Trophoblast cell (in vitro differentiated cells and primary cell): ENCODE measurements around the gene MCOLN3.
"Not testable (repeated sequence)": the region's sequence is repeated elsewhere in the genome, so short reads cannot be mapped to it uniquely, and the experiment has no call there.

Source experiments
- DNase-seq, 2 donors: peaks; one replicate each; pipeline ENCODE4 v3.0.0-alpha.2; 2016
- H2AFZ ChIP-seq: 2 replicates; pipeline ENCODE4 v1.6.1; 2013; ENCODE audit warnings: low read length, moderate library complexity, mild to moderate bottlenecking; ENCODE audit not compliant: insufficient read depth, poor library complexity
- H2AK5ac ChIP-seq: 2 replicates; pipeline ENCODE4 v1.6.1; 2013; ENCODE audit warnings: mild to moderate bottlenecking, low read length
- H2BK120ac ChIP-seq: 2 replicates; pipeline ENCODE4 v1.6.1; 2013; ENCODE audit warnings: low read length, mild to moderate bottlenecking, moderate library complexity; ENCODE audit not compliant: insufficient read depth, poor library complexity
- H2BK12ac ChIP-seq: 2 replicates; pipeline ENCODE4 v1.6.1; 2013; ENCODE audit warnings: mild to moderate bottlenecking, low read length, moderate library complexity
- H2BK5ac ChIP-seq: 2 replicates; pipeline ENCODE4 v1.6.1; 2013; ENCODE audit warnings: low read length, low read depth, moderate library complexity, mild to moderate bottlenecking; ENCODE audit not compliant: poor library complexity
- H3K14ac ChIP-seq: 2 replicates; pipeline ENCODE4 v1.6.1; 2013; ENCODE audit warnings: mild to moderate bottlenecking, low read length
- H3K18ac ChIP-seq: 2 replicates; pipeline ENCODE4 v1.6.1; 2013; ENCODE audit warnings: mild to moderate bottlenecking, low read length
- H3K23ac ChIP-seq: 2 replicates; pipeline ENCODE4 v1.6.1; 2013; ENCODE audit warnings: low read length
- H3K27ac ChIP-seq: 2 replicates; pipeline ENCODE4 v1.5.1; 2013; ENCODE audit warnings: low read depth, mild to moderate bottlenecking, inconsistent platforms, low read length, moderate library complexity
- H3K27me3 ChIP-seq: 2 replicates; pipeline ENCODE4 v1.6.1; 2013; ENCODE audit warnings: inconsistent platforms, mild to moderate bottlenecking, low read length, moderate library complexity; ENCODE audit not compliant: insufficient read depth
- H3K36me3 ChIP-seq, 2 experiments: 1 replicate in 1 of 2; 2 replicates in 1 of 2; pipeline ENCODE4 v1.6.1; 2013; ENCODE audit warnings: low read length in 2 of 2, mild to moderate bottlenecking in 2 of 2, moderate library complexity in 1 of 2; ENCODE audit not compliant: insufficient read depth in 2 of 2, control insufficient read depth in 1 of 2
- H3K4ac ChIP-seq: 2 replicates; pipeline ENCODE4 v1.6.1; 2013; ENCODE audit warnings: low read depth, mild to moderate bottlenecking, low read length, moderate library complexity
- H3K4me1 ChIP-seq, 2 experiments: 1 replicate in 1 of 2; 2 replicates in 1 of 2; pipeline ENCODE4 v1.6.1; 2013; ENCODE audit warnings: low read length in 2 of 2, mild to moderate bottlenecking in 2 of 2, moderate library complexity in 1 of 2; ENCODE audit not compliant: insufficient read depth in 2 of 2, control insufficient read depth in 1 of 2
- H3K4me2 ChIP-seq: 2 replicates; pipeline ENCODE4 v1.6.1; 2013; ENCODE audit warnings: inconsistent platforms, mild to moderate bottlenecking, low read length, moderate library complexity
- H3K4me3 ChIP-seq: 2 replicates; pipeline ENCODE4 v1.5.1; 2013; ENCODE audit warnings: mild to moderate bottlenecking, low read depth, low read length, inconsistent platforms
- H3K79me1 ChIP-seq: one replicate; pipeline ENCODE4 v1.6.1; 2013; ENCODE audit warnings: low read length
- H3K79me2 ChIP-seq: 2 replicates; pipeline ENCODE4 v1.6.1; 2013; ENCODE audit warnings: low read length, mild to moderate bottlenecking; ENCODE audit not compliant: control insufficient read depth, insufficient read depth, poor library complexity
- H3K9ac ChIP-seq: 2 replicates; pipeline ENCODE4 v1.6.1; 2013; ENCODE audit warnings: mild to moderate bottlenecking, low read length
- H3K9me3 ChIP-seq: 2 replicates; pipeline ENCODE4 v1.6.1; 2013; ENCODE audit warnings: low read depth, mild to moderate bottlenecking, control low read depth, inconsistent platforms, low read length; ENCODE audit not compliant: insufficient read depth
- H4K12ac ChIP-seq: 2 replicates; pipeline ENCODE4 v1.6.1; 2013; ENCODE audit warnings: low read depth, mild to moderate bottlenecking, low read length, moderate library complexity
- H4K8ac ChIP-seq: 2 replicates; pipeline ENCODE4 v1.6.1; 2013; ENCODE audit warnings: low read depth, mild to moderate bottlenecking, low read length, moderate library complexity
- H4K91ac ChIP-seq: one replicate; pipeline ENCODE4 v1.6.1; 2013; ENCODE audit warnings: low read depth, mild to moderate bottlenecking, low read length, moderate library complexity
- WGBS: extraction: QIAGEN DNeasy Blood & Tissue Kit; methylation state at CpG from one replicate; pipeline ENCODE4 v1.1.7; 2013; ENCODE audit warnings: missing lambda C conversion rate; ENCODE audit not compliant: insufficient read length, insufficient coverage; ENCODE audit errors: extremely low coverage; 5-methylcytosine and 5-hydroxymethylcytosine counted together

Gene MCOLN3

DNA sequence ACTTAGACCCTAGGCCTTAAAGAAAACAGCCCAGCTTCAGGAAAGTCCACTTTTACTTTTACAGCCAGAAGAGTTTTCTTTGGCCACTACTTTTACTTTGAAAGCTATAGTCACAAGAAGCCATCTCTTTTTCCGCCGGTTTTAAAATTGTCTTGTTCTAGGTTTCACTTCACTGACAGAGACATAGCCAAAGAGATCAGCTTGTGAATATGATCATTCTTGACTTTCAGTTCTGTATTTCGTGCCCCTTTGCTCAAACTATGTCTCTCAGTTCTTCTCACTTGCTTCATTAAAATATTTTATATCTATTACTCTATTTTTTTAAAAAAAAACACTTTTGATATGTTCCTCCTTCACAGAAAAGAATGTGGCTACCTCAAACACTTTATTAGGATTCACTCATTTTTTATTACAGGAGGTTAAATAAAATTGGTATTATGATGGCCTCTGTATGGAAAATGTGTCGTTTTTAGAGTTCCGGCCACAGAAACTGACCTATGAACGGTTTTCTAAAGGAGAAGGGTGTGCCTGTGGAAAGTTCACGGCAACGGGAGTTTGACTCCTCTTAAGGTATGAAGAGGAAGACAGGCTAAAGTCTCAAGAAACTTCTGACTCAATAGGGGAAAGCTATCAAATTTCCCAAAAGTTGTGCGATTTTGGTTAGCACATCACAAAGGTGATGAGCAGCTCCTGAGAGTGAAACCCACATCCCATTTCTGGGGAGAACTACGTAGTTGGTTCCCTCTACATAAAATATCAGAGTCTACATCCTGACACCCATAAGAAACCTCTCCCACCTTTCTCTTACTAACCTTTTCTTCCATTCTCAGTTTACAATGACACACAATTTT lies 52.6 kb downstream of the MCOLN3 start:
- Histone ChIP-seq H3K18ac (no peak overlapping the region), H3K79me1 (no peaks in the 10 kb centered on the region), H4K91ac (no peak overlapping the region), H3K14ac (no peak overlapping the region), H2AFZ (no peak overlapping the region), H3K27me3 (peaks cover 31% of the 10 kb centered on the region), H2BK120ac (no peak overlapping the region), H4K8ac (no peak overlapping the region), H3K79me2 (no peaks in the 10 kb centered on the region), H3K4me3 (no peak overlapping the region), H3K27ac (no peak overlapping the region), H2AK5ac (no peak overlapping the region), H3K23ac (no peak overlapping the region), H3K9ac (no peak overlapping the region), H3K4me1 (peaks cover 9 to 10% of the 10 kb centered on the region in 2 experiments), H4K12ac (no peak overlapping the region), H3K4ac (no peak overlapping the region), H3K4me2 (no peak overlapping the region), H2BK5ac (no peak overlapping the region), H3K9me3 (no peaks in the 10 kb centered on the region), H2BK12ac (no peak overlapping the region), H3K36me3 (no peaks in the 10 kb centered on the region)
- no peak for DNase-seq
- no CpG with 5 or more reads among the region's 10 CpGs for WGBS

- H2AK5ac ChIP-seq, result no peak overlapping the region
- H2BK12ac ChIP-seq, result no peak overlapping the region
- no peak overlapping the region for H3K4me3 ChIP-seq
- no peak overlapping the region for H4K12ac ChIP-seq
- H3K4me2 ChIP-seq, result no peak overlapping the region
- no peak overlapping the region for H3K18ac ChIP-seq
- H3K4me1 ChIP-seq, result no peaks in the 10 kb centered on the region
- no peak overlapping the region for H4K91ac ChIP-seq
- no peak overlapping the region for H4K8ac ChIP-seq
- 67% methylated on average over 3 of the region's 8 CpGs for WGBS
- no peak overlapping the region for H2BK120ac ChIP-seq
- H3K4ac ChIP-seq, result no peak overlapping the region
- no peak overlapping the region for H3K23ac ChIP-seq
- no peak overlapping the region for H3K9ac ChIP-seq
- H3K9me3 ChIP-seq, result no peaks in the 10 kb centered on the region
- no peak overlapping the region for H2AFZ ChIP-seq
- H3K14ac ChIP-seq, result no peak overlapping the region
- peak; percentile 32 to 50 for DNase-seq
- no peaks in the 10 kb centered on the region for H3K36me3 ChIP-seq
- H2BK5ac ChIP-seq, result no peak overlapping the region
- no peak overlapping the region for H3K27ac ChIP-seq
- no peaks in the 10 kb centered on the region for H3K79me2 ChIP-seq
- peaks cover under 1% of the 10 kb centered on the region for H3K27me3 ChIP-seq
- H3K79me1 ChIP-seq, result no peaks in the 10 kb centered on the region
Observed at GRCh38 chr1:84991097-84991920, 57.0 kb downstream of the MCOLN3 start.

GRCh38 chr1:84988588-84988987 lies 59.7 kb downstream of the MCOLN3 start:
- Histone ChIP-seq H3K4me1 (no peaks in the 10 kb centered on the region), H3K27me3 (no peaks in the 10 kb centered on the region), H3K4ac (no peak overlapping the region), H2AK5ac (no peak overlapping the region), H3K4me2 (no peak overlapping the region), H4K8ac (no peak overlapping the region), H2BK12ac (no peak overlapping the region), H4K91ac (no peak overlapping the region), H3K4me3 (no peak overlapping the region), H3K79me1 (no peaks in the 10 kb centered on the region), H3K23ac (no peak overlapping the region), H3K14ac (no peak overlapping the region), H3K9me3 (no peaks in the 10 kb centered on the region), H4K12ac (no peak overlapping the region), H2BK5ac (no peak overlapping the region), H3K79me2 (no peaks in the 10 kb centered on the region), H2BK120ac (no peak overlapping the region), H3K36me3 (no peaks in the 10 kb centered on the region), H3K18ac (no peak overlapping the region), H3K27ac (no peak overlapping the region), H3K9ac (no peak overlapping the region), H2AFZ (no peak overlapping the region)
- WGBS, result no CpG with 5 or more reads among the region's 2 CpGs
- DNase-seq, result no peak

DNA sequence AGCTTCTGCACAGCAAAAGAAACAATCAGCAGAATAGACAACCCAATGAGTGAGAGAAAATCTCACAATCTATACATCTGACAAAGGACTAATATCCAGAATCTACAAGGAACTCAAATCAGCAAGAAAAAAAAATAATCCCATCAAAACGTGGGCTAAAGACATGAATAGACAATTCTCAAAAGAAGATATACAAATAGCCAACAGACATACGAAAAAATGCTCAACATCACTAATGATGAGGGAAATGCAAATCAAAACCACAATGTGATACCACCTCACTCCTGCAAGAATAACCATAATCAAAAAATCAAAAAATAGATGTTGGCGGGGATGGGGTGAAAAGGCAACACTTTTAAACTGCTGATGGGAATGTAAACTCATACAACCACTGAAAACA lies 61.7 kb downstream of the MCOLN3 start:
- H3K79me2 ChIP-seq, H3K79me1 ChIP-seq, H4K8ac ChIP-seq, H3K4me3 ChIP-seq, H2BK5ac ChIP-seq, H3K27me3 ChIP-seq, H2AFZ ChIP-seq, H3K18ac ChIP-seq, DNase-seq, H3K23ac ChIP-seq, H3K9me3 ChIP-seq, H3K36me3 ChIP-seq, H2AK5ac ChIP-seq, H3K4me1 ChIP-seq, H4K12ac ChIP-seq, H4K91ac ChIP-seq, H3K14ac ChIP-seq, H3K4me2 ChIP-seq, H2BK120ac ChIP-seq, H3K27ac ChIP-seq, H2BK12ac ChIP-seq, H3K4ac ChIP-seq, H3K9ac ChIP-seq: not testable (repeated sequence)
- no CpG with 5 or more reads among the region's 3 CpGs for WGBS
